HG03280 (cell line): Measurements from ENCODE around the gene CRISP1.
"Not testable (repeated sequence)": the region's sequence is repeated elsewhere in the genome, so short reads cannot be mapped to it uniquely, and the experiment has no call there.

ENCODE experiments used
- ATAC-seq: cut with Tn5 transposase; IDR thresholded peaks from one replicate; pipeline ENCODE4 v1.9.1; 2021; ENCODE audit warnings: mild to moderate bottlenecking, moderate library complexity; ENCODE audit not compliant: unreplicated experiment

CRISP1 gene

DNA sequence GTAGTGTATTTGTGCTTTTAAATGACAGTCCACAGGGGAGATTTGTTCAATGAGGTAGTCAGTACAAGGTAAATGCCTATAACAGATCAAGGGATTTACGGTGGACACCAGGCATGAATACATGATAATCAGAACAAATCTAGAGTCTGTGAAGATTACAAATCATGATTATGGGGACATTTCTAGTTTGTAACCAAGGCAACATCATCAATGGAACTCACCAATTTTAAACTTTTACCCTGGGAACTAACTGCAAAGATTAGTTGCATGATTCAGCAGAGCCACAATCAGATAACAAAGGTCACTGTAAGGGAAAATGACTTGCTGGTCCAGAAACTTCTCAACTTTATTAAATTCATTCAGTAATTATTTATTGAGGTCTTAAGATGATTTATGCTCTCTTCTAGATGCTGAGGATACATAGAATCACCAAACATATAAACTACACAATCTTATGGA is at the start of gene CRISP1:
TSS of gene CRISP1 (minus strand) at position 51 of the 459 bp plus-strand sequence. CDS start 9,135 bp downstream, outside the sequence.
- ATAC-seq, result no peak

DNA sequence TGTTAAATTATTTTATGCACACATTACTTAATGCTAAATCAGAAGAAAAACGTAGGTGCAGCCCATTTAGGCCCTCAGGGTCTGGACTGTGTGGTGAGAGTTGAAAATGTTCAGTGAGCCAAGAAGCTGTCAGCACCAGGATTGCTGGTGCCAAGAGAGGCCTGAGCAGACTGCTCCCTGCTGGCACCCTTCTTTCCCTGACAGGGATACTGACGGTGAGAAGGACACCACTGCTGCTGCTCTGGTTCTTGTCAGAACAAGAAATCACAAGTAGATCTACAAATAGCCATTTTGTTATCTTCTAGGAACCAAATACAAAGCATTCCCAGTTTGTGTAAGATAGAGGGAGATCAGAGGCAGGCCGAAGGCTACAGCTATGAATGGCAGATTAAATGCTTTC is 48.7 kb upstream of the CRISP1 start:
- no peak for ATAC-seq

DNA sequence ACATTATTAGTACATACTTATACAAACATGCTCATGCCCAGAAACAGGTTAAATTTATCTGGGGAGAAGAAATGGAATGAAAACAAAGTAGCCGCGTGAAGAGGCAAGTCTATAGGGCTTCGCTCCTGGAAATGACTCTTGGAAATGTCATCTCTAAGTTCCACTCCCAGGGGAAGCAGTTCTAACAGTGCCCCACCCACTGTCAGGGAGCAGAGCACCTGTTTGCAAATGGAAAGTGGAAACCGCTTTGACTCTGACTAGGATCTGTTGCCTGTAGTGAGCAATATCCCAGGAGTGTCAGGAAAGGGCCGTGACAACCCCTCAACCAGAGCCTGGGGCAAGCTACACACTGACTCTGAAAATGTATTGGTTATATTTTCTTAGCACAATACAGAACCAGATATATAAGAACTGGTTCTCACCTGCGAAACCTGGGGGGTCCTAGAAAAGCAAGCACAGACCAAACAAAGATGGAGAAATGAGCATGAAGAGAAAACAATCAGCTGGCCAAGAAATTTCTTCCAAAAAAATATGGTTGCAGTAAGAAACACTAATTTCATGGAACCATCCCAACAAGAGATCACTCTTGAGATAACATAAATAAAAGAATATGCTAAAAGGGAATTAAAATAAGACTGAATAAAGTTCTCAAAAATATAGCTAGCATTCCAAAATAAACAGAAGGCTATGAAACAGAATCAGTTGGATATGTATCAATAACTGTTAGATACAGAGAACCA is 47.5 kb upstream of the CRISP1 start:
- no peak for ATAC-seq

GRCh38 chr6:49912196-49912595 is 45.9 kb upstream of the CRISP1 start:
- no peak for ATAC-seq

GRCh38 chr6:49911252-49911651 is 44.9 kb upstream of the CRISP1 start:
- no peak for ATAC-seq

DNA sequence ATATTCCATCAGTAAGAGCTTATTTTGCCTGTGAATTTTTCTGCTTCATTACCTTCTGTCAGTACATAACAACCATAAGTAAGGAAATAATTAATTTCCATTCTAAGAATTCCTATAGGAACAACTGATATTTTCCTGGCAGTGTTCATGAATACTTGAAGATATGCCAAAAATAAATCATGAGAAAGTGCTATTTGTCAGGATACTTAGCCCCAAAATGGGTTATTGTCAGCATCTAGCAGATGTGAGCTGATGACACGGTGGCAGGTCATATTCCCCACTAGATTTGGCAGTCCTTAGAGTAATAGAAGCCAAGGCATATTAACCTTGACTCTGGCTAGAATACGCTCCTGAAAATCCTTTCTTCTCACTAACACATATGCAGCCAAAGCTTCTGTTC is 43.2 kb upstream of the CRISP1 start:
- ATAC-seq, result no peak

GRCh38 chr6:49906526-49906925 is 40.2 kb upstream of the CRISP1 start:
- ATAC-seq, result no peak

GRCh38 chr6:49905296-49905695 is 39.0 kb upstream of the CRISP1 start:
- no peak for ATAC-seq

GRCh38 chr6:49902856-49903255 is 36.5 kb upstream of the CRISP1 start:
- ATAC-seq, result no peak

- no peak for ATAC-seq
Measured at GRCh38 chr6:49898904-49899566, 32.7 kb upstream of the CRISP1 start.

DNA sequence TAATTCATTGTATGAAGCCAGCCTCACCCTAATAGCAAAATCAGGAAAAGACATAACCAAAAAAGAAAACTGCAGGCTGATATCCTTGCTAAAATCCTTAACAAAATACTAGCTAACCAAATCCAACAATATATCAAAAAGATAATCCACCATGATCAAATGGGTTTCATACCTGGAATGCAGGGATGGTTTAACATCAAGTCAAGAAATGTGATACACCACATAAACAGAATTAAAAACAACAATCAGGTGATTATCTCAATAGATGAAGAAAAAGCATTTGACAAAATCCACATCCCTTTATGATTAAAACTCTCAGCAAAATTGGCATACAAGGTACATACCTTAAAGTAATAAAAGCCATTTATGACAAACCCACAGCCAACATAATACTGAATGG is 29.2 kb upstream of the CRISP1 start:
- not testable (repeated sequence) for ATAC-seq

DNA sequence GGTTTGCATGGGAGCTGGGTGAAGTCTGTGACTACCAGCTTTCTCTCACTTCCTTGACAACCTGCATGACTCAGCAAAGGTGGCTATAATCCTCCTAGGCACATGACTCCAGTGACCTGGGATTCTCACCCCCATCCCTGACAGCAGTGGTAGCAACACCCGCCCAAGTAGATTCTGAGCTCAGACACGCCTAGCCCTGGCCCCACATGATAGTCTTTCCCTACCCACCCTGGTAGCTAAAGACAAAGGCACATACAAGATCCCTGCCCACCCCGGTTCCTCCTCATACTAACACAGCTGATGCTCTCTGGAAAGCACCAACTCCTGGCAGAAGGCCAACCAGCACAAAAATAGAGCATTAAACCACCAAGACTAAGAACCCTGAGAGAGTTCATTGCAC is 25.9 kb upstream of the CRISP1 start:
- ATAC-seq, result no peak

DNA sequence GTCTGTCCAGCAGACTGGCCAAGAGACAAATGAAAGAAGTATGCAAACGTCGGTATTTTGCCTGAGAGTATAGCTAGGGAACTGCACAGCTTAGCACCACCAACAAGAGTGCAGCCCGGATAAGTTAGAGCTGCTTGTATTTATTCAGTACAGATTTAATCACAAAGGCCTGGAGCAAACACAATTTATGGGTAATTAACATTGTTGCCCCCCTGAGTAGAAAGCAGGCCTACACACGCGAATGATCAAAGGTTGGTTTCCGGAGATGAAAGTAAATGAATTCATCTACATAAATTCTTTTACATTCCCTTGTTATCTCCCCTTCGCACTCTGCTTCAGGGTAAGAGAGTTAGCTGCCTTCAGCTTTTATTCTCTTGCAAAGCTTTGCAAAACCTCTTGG is 24.7 kb upstream of the CRISP1 start:
- no peak for ATAC-seq

DNA sequence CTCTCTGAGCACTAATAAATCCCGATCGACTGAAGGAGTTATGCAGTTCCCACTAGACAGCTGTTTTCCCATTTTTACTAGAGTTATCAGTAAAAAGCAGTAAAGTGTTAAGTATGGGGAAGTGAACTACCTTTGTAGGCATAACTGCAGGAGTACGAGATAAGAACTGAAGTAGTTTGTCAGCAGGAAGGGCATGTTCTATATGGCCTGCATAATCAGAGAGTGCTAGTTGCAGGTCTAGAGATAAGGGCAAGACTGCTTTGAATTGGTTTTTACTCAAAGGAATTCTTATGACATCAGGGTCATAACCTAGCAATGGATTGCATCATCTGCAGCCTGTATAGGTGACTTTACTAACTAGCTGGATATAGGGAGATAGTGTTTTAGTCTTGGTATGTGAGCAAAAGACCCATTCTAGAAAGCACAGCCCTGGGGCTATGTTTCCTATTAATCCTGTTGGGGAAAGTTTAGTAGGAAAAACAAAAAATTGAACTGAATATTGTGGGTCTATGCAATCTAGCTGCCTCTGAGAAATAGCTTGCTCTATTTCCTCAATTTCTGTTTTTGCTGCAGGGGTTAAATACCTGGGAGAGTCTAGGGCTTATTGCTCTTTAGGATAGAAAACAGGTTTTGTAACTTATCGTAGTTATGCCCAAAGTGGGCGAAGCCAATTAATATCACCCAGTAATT is 22.6 kb upstream of the CRISP1 start:
- no peak for ATAC-seq

DNA sequence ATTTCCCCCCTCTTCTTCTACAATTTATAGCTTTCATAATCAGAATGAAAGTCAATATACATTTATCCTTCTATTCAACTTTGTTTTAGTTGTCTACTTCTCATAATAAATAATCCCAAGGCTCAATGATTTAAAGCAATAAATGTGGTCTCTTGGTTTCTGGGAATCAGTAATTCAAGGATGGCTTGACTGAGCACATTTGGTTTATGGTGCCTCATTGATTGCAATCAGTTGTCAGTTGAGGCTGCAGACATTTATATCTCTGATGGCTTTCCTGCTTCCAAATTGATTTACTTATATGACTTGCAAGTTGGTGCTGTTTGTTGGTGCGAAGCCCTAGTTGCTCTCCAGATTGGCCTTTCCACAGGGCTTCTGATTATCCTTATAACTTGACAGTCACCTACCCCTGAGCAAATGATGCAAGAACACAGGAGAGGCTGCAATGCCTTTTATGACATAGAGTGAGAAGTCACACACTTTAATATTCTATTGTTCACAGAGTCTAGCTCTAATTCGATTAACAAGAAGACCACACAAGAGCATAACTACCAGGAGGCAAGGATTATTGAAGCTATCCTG is 2.7 kb upstream of the CRISP1 start:
- no peak for ATAC-seq

GRCh38 chr6:49856282-49856681 is 10.1 kb downstream of the CRISP1 start:
- ATAC-seq, result no peak

DNA sequence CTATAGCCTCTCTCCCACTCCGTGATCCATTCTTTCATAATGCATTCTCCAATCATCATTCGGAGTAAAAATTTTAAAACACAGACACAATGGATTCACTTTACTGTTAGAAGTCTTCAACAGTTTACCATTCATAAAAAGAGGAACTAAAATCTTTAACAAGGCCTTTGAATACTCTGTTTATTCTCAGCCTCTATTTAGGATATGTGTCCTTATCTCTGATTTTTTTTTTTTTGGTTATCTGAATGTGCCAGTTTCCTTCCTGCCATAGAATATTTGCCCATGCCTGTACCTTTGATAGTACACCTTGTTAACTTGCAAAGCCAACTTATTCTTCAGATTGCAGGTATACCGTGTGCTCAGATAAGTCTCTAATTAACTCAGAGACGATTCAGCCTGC is 11.1 kb downstream of the CRISP1 start:
- ATAC-seq, result no peak

- ATAC-seq, result no peak
Measured at GRCh38 chr6:49852975-49853374, 13.4 kb downstream of the CRISP1 start.

GRCh38 chr6:49849213-49849907 is 17.0 kb downstream of the CRISP1 start:
- peak; percentile 87 for ATAC-seq

DNA sequence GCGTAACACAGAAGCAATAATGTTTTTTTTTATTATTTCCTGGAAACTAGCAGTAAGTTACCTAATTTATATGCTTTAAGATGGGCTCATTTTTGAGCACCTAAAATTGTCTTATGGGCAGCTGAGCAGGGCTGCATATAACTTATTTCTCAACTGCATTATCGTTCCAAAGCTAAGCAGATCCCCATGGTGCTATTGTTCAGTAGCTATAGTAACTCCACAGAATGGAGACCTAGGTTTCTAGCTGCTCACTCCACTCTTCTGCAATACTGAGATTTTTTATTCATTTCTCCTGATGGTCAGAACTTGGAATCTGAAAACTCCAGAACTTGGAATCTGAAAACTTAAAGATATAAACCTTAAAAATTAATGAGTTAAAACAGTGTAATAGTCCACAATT is 18.7 kb downstream of the CRISP1 start:
- ATAC-seq, result no peak

DNA sequence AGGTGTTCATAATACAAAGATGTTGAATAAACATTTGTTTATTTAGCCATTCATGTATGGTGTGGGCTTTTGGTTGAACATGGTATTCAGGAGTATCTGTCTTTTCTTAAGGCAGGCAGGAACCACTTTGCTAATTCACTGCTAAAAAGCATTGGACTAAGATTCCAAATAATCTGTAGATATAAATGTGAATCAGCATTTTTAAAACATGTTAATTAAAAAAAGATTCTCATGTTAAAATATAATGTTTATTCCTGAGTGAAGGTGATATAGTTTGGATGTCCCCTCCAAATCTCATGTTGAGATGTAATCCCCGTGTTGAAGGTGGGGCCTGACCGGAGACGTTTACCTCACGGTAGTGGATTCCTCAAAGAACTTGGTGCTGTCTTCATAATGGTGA is 19.3 kb downstream of the CRISP1 start:
- ATAC-seq, result no peak
